Vagina (tissue), 2 donors: ENCODE measurements around the gene CD83. TPM values are rescaled to one million over a fixed set of nuclear protein-coding genes. Genes with fewer than 3 reads are reported as not detected.
A peak's percentile ranks its signal among the peaks of the same experiment; 100 is the strongest.

Experiments used
- DNase-seq, 2 donors: peaks; one replicate each; pipeline ENCODE4 v3.0.0-alpha.2; 2017; ENCODE audit errors: extremely low spot score in 2 of 2
- H3K27ac ChIP-seq: fragments of 200-600 bp; sonication (generic); one replicate; pipeline ENCODE4 v1.5.1; 2019
- H3K27me3 ChIP-seq: fragments of 200-600 bp; sonication (generic); one replicate; pipeline ENCODE4 v1.5.1; 2019
- H3K36me3 ChIP-seq, 2 donors: fragments of 200-600 bp; sonication (generic); one replicate each; pipeline ENCODE4 v1.5.1; 2017 to 2019
- H3K4me1 ChIP-seq: fragments of 200-600 bp; sonication (generic); one replicate; pipeline ENCODE4 v1.5.1; 2019
- H3K4me3 ChIP-seq, 2 donors: fragments of 200-600 bp; sonication (generic); 1 replicate in 1 of 2; 2 replicates in 1 of 2; pipeline ENCODE4 v1.5.1; 2016 to 2019
- H3K9me3 ChIP-seq: fragments of 200-600 bp; sonication (generic); one replicate; pipeline ENCODE4 v1.5.1; 2019
- CTCF ChIP-seq, 3 experiments: fragments of 450-650 bp in 2 of 3; fragments of 200-600 bp in 1 of 3; sonication (generic) in 1 of 3; IDR thresholded peaks; one replicate each; pipeline ENCODE4 v1.5.1; 2017 to 2019; ENCODE audit warnings: antibody characterized with exemption in 3 of 3, mild to moderate bottlenecking in 2 of 3, moderate library complexity in 2 of 3
- POLR2A ChIP-seq, 2 donors: fragments of 450-650 bp; IDR thresholded peaks; one replicate each; pipeline ENCODE4 v1.6.1; 2017; ENCODE audit warnings: antibody characterized with exemption in 2 of 2, mild to moderate bottlenecking in 2 of 2, moderate library complexity in 2 of 2
- POLR2AphosphoS5 ChIP-seq, 2 donors: sonication (generic); formaldehyde crosslinking; IDR thresholded peaks; one replicate each; pipeline ENCODE4 v1.9.0; 2017; ENCODE audit warnings: antibody characterized with exemption in 2 of 2, mild to moderate bottlenecking in 2 of 2, low read depth in 1 of 2; ENCODE audit not compliant: insufficient read depth in 1 of 2
- intact Hi-C: fragments of 100-400 bp; cut with DNase I; formaldehyde crosslinking; loops from one replicate; pipeline ENCODE4 v1.15.1; 2023
- total RNA-seq: library from RNA; depleted of rRNA; stranded (reverse); fragments of >200 nt; gene quantifications from one replicate; pipeline ENCODE4 v1.2.3, GENCODE V29; 2016

CD83 gene
- total RNA-seq, 1 donor from 2014 or later: 26.0 TPM

GRCh38 chr6:14132921-14133275, 15.3 kb downstream of the CD83 start:
- DNase-seq: peak in 1 of 2 donors; percentile 74
- Histone ChIP-seq H3K9me3 (no peaks in the 10 kb centered on the region), H3K27ac (no peak overlapping the region), H3K36me3 (peaks cover 0 to 16% of the 10 kb centered on the region in 2 donors), H3K27me3 (no peaks in the 10 kb centered on the region), H3K4me3 (no peak overlapping the region), H3K4me1 (peaks cover 19% of the 10 kb centered on the region)
- TF ChIP-seq POLR2AphosphoS5 (IDR thresholded peaks at IDR 0.05; ENCODE audit: insufficient read depth in 1 of 2, low read depth in 1 of 2) (no peak), POLR2A (IDR thresholded peaks at IDR 0.05) (no peak), CTCF (IDR thresholded peaks at IDR 0.05) (no peak)
- intact Hi-C loops: no loop called here

GRCh38 chr6:14134211-14134910, 16.8 kb downstream of the CD83 start:
- intact Hi-C loops: no loop called here

GRCh38 chr6:14135893-14136539, 18.4 kb downstream of the CD83 start:
- peaks cover 0 to 16% of the 10 kb centered on the region in 2 donors for H3K36me3 ChIP-seq
- H3K4me3 ChIP-seq: no peak overlapping the region
- DNase-seq: peak in 1 of 2 donors; percentile 25
- no peaks in the 10 kb centered on the region for H3K9me3 ChIP-seq
- no peak overlapping the region for H3K27ac ChIP-seq
- TF ChIP-seq CTCF (IDR thresholded peaks at IDR 0.05): no peak
- TF ChIP-seq POLR2A (IDR thresholded peaks at IDR 0.05): no peak
- no peak for TF ChIP-seq POLR2AphosphoS5 (IDR thresholded peaks at IDR 0.05; ENCODE audit: insufficient read depth in 1 of 2, low read depth in 1 of 2)
- intact Hi-C loops: no loop called here
- H3K4me1 ChIP-seq: no peaks in the 10 kb centered on the region
- no peaks in the 10 kb centered on the region for H3K27me3 ChIP-seq

More at GRCh38 chr6:14134211-14134910, 16.8 kb downstream of the CD83 start:
- H3K9me3 ChIP-seq: no peaks in the 10 kb centered on the region
- no peak overlapping the region for H3K4me3 ChIP-seq
- H3K27me3 ChIP-seq: no peaks in the 10 kb centered on the region
- H3K36me3 ChIP-seq: peaks cover 0 to 16% of the 10 kb centered on the region in 2 donors
- peak in 1 of 2 donors; percentile 77 for DNase-seq
- peaks cover 7% of the 10 kb centered on the region for H3K4me1 ChIP-seq
- no peak for TF ChIP-seq POLR2AphosphoS5 (IDR thresholded peaks at IDR 0.05; ENCODE audit: insufficient read depth in 1 of 2, low read depth in 1 of 2)
- no peak for TF ChIP-seq CTCF (IDR thresholded peaks at IDR 0.05)
- no peak for TF ChIP-seq POLR2A (IDR thresholded peaks at IDR 0.05)
- no peak overlapping the region for H3K27ac ChIP-seq

- Histone ChIP-seq H3K4me1 (peaks cover 9% of the 10 kb centered on the region), H3K27ac (no peak overlapping the region), H3K4me3 (no peak overlapping the region), H3K9me3 (no peaks in the 10 kb centered on the region), H3K36me3 (peaks cover 0 to 15% of the 10 kb centered on the region in 2 donors), H3K27me3 (no peaks in the 10 kb centered on the region)
- TF ChIP-seq POLR2AphosphoS5 (IDR thresholded peaks at IDR 0.05; ENCODE audit: insufficient read depth in 1 of 2, low read depth in 1 of 2) (no peak), CTCF (IDR thresholded peaks at IDR 0.05) (no peak), POLR2A (IDR thresholded peaks at IDR 0.05) (no peak)
- intact Hi-C loops: no loop called here
- DNase-seq: no peak
Observed at GRCh38 chr6:14138701-14139215, 21.2 kb downstream of the CD83 start.
